Placental epithelial cell (primary cell): ENCODE data around the gene BIRC2. TPM values are rescaled to one million over a fixed set of nuclear protein-coding genes. Genes with fewer than 3 reads are reported as not detected.

Experiments
- small RNA-seq: library from RNA; depleted of rRNA; stranded (forward); fragments of <200 nt; gene quantifications from one replicate; pipeline ENCODE3, GENCODE V24; 2012
- total RNA-seq: library from RNA; depleted of rRNA; stranded (reverse); fragments of >200 nt; gene quantifications from 2 replicates; pipeline ENCODE4 v1.2.3, GENCODE V29; 2012

Gene BIRC2
- 88.7 and 88.8 TPM in 2 replicates for total RNA-seq

DNA sequence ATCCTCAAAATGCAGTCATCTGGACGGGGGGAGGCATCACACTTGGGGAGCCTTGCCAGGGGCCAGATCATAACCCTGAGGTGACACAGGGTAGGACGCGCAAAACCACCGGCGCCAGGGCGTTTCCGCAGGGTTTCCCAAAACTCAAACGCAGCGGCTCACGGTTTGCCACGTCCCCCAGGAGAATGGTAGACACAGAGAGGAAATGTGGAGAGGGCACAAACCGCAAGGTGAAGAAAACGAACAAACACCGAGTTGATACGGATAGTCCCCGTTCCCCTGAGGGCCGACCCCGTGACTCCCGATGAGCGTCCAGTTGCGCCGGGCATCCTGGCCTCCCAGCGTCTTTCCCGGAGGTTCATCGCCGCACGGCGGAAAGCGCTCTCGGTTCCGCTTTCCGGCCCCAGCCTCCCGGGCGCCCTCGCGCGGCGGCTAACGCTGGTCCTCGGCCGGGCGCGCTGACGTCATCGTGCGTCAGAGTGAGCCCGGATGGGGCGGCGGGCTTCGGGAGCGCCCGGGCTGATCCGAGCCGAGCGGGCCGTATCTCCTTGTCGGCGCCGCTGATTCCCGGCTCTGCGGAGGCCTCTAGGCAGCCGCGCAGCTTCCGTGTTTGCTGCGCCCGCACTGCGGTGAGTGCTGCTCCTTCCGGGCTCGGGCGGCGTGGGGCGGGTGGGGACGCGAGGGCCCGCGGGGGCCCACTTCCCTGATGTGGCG, at the start of gene BIRC2:
BIRC2 (plus strand) TSS at position 467 of the 714 bp plus-strand sequence. CDS start 2,641 bp downstream, outside the sequence.

DNA sequence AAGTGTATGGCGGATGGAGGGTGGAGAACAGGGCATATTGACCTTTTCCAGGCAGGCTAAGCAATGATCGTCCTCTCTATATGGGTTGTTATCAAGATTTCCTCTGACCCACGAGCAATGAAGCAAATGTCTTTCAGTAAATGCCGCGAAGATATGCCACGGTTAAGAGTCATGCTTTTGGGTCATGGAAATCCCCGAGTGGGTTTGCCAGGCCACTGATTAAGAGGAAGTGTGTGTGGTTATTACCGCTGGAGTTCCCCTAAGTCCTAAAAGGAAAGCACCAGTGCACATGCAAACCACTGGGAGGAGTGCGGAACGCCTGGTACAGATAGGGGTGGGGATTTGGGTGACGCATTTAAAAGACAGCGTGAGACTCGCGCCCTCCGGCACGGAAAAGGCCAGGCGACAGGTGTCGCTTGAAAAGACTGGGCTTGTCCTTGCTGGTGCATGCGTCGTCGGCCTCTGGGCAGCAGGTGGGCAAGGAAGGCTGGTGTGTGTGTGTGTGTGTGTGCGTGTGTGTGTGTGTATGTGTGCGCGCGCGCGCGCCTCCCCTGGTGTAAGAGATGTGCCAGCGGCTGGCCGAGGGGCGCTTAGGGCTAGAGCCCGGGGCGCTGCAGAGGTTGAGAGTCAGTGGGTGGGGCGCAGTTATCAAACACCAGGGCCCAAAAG, 29.8 kb upstream of the BIRC2 start, which contains the start of gene BIRC3:
BIRC3 (plus strand) TSS at position 386 of the 669 bp plus-strand sequence. CDS start 7,026 bp downstream, outside the sequence.

Small RNAs within 50 kb of the gene (small RNA-seq; reads per million reads assigned to genes)
- gene AP000942.3, result 0.20 reads per million
- gene AP000942.4, result not detected
- gene RNU6-952P, result not detected

Other genes starting within 250 kb of the BIRC2 start
- gene YAP1, start 236.8 kb upstream of the BIRC2 start, total RNA-seq, result 256 and 356 TPM in 2 replicates
- 0.39 and 0.54 TPM in 2 replicates for gene BIRC3, start 29.7 kb upstream of the BIRC2 start, total RNA-seq
- 36.1 and 70.5 TPM in 2 replicates for gene TMEM123, start 105.6 kb downstream of the BIRC2 start, total RNA-seq
- not detected in 2 replicates for gene MMP7, start 183.5 kb downstream of the BIRC2 start, total RNA-seq